DMS79 (cell line): Measurements from ENCODE around the gene CEP85.
A peak's percentile ranks its signal among the peaks of the same experiment; 100 is the strongest.

Experiments
- DNase-seq: peaks from one replicate; lab custom pipeline; 2025; lab: John Stamatoyannopoulos, UW

Gene CEP85

DNA sequence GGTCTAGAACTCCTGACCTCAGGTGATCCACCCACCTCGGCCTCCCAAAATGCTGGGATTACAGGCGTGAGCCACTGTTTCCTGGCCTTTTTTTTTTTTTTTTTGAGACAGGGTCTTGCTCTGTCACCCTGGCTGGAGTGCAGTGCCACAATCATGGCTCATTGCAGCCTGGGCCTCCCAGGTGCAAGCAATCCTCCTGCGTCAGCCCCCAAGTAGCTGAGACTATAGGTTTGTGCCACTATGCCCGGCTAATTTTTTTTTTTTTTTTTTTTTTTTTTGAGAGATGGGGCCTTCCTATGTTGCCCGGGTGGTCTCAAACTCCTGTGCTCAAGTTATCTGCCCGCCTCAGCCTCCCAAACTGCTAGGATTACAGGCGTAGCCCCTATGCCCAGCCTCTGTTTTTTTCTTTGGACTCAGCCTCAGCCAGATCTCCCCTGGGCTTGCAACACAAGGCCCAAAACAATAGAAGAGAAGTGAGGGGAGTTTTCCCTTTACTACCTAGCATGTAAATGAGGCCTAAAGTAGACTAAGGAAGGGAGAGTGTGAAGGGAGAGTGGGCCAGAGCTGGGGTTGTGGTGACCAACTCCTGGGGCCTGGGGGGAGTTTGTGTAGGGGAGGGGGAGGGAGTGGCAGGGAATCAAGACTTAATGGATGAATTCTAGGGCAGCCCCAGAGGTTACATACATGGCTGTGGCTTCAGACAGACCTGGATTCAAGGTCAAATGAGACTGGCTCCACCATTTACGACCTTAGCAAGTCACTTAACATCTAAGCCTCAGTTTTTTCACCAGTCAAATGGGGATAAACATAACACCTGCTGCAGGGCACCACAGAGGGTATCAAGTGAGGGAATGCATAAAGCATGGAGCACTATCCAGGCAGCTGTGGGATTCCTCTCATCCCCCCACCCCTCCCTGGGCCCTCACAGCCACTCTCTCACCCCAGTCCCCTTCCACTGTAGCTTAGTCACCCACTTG lies 82.2 kb downstream of the CEP85 start:
- DNase-seq: no peak

DNA sequence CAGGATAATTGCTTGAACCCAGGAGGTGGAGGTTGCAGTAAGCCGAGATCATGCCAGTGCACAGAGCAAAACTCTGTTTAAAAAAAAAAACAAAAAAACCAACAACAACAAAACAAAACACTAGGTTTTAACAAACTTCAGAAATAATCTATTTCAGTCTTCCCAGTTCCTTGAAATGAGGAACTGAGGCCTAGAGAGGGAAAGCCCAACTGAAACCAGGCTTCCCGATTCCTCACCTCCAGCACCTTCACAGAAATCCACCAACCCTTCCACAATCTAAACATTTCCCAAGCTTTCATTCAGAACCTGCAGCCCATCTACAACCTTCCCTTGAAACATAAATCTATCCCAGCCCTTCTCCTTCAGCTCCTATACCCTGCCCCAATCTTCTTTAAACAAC lies 83.1 kb downstream of the CEP85 start:
- no peak for DNase-seq

DNA sequence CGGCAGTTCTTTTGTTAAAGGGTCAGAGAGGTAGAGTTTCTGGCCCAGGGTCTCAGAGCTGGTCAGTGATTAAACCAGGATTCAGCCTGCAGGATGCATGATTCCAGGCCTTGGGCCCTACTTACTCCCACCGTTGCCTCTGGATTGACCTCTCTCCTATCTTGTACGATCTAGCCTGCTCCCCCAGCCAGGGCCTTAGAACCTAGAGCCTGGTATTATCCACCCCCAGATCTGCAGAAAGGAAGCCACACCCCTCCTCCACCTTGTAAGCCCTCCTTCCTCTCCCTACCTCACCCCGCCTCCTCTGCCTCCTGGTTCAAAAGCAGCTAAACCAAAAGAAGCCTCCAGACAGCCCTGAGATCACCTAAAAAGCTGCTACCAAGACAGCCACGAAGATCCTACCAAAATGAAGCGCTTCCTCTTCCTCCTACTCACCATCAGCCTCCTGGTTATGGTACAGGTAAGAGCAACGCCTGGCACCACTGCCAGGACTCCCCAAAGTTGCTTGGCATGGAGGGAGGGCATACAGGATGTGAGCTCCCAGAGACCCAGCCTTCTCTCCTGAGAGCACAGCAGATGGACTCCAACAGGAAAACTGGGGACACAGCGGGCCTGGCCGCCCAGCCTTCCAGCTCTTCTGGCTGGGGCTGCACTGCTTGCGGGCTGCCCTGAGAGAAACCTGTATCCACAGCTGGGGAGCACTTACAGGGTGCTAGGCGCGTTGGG lies 83.8 kb downstream of the CEP85 start, which contains the start of gene CD52:
Gene CD52, plus strand, starts transcription at position 347 of the 726 bp plus-strand sequence. Its CDS starts 60 bp downstream, at position 407.
- DNase-seq: no peak

DNA sequence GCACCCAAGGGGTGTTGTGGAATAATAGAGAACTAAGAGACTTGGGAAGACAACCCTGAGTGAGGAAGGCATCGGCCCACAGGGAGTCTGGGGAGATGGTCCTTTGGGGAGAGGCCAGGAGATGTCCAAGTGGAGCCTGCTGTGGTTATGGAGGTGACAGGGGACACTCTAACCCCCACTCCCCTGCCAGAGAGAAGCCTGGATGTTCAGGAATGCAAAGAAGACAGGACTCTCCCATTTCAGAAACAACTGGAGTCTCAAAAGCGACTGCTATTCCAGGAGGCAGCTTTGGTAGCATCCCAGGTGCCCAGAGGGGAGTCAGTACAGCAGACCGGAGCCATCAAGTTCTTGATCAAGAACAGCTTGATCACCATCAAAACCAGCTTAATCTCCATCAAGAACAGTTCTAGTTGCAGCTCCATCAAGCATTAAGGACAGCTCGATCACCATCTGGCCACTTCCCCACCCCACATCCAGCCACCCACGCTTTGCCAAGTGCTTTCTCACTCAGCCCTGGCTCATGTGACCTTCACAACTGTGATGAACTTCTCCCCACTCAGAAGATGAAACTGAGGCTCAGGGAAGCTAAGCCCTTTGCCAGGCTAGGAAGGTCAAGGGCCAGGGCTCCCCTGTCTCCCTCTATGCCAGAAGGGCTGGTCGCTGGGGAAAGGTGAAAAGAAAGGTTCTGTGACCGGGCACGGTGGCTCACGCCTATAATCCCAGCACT lies 84.5 kb downstream of the CEP85 start:
- no peak for DNase-seq

DNA sequence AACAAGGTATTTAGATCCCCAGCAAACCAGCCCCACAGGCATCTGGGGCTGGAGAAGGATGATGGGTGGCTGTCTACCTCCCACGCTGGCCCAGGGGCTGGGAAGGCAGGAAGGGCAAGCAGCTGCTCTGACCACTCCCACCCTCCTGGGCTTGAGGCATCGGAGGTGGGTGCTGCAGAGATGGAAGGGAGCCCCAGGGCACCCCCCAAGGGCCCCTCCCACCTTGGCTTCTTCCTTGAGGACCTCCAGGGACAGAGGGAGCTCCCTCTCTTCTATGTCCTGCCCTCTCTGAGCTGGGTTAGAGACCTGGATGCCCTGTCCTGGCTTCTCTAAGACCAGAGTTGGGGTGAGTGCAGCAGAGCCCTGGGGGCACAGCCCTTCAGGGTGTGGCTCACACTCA lies 86.9 kb downstream of the CEP85 start:
- DNase-seq: no peak

DNA sequence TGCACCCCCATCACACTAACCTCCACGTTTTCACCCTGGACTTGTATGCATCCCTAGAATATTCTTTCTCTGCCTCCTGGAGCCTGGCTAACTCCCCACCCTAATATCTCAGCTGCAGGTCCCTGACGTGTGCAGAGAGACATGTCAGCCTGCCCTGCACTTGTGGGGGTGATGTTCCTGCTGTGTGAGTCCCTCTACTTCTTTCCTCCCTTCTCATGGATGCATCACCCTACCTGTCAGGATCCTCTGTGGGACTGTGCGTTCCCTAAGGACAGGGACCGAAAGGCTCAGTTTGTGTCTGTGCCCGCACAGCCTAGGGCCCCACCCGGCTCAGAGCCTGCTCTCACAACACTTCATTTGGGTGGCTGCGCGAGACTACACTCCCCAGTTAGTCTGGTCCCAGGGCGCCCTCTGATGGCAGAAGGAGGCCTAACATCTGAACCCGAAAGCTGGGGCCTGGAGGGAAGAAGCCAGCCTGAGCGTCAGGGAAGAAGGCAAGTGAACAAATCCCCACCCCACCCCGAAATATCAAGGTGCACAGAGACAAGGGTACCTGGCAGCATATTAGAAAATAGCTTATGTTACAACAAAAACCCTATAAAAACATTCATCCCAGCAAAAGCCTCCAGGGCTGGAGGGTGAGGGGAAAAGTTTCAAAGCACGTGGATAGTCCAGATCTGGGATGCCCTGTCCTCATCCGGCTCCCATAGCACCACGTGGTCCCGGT lies 87.5 kb downstream of the CEP85 start:
- peak; percentile 44 for DNase-seq

DNA sequence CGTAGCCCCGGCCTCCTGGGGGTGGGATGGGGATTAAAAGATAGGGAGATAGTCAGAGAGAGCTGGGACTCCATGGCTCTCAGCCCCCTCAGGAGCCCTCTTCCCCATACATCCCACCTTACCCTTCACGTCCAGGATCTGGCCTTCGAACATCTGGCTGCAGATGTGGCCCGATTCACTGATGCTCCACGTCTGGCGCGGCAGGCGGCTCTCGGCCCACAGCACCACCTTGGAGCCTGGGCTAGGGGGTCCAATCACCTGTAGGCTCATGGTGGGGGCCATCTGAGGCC lies 88.0 kb downstream of the CEP85 start:
- DNase-seq: no peak

DNA sequence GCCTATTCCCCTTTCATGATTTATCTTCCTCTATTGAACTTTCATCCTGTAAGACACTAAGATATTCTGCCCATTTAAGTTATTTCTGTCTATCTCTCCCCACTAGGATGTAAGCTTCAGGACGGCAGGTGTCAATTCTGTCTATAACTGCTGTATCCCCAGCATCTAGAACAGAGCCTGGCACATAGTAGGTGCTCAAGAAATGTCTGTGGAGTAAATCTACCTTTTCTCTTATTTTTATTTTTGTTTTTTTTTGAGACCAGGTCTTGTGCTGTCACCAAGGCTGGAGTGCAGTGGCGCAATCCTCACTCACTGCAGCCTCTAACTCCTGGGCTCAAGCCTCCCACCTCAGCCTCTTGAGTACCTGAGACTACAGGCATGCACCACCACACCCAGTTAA lies 89.4 kb downstream of the CEP85 start:
- DNase-seq: no peak

DNA sequence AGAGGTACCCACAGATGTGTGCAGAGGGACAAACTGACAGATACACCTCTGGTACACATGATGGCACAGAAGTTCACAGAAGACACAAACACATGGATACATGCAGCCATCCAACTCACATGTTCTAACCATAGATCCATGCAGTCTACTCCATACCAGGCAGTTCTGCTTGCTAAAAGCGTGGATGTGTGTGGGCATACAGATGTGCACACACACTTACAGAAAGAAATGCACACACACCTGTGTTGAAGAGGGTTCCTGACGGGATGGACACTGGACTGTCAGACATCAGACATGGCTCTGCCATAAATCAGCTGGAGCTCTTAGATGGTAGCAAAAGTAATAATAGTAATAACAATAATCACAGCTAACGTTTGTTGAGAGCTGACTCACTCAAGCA lies 90.5 kb downstream of the CEP85 start:
- no peak for DNase-seq

DNA sequence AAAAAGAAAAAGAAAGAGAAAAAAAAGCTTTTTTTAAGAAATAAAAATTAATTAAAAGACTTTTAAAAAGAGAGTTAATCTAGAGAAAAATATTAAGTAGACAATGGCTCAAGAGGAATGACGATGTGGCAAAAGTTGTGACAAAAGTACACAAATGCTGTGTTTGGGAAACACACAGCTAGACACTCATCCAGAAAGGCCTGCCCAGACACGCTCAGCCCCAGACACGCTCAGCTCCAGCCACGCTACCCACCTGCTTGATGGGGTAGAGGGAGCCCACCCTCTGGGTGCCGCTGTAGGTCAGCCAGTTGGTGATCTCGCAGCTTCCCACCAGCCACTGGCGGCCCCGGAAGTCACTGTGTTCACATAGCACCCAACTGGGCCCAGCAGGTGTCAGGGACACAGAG lies 94.0 kb downstream of the CEP85 start:
- peak; percentile 85 for DNase-seq
